ENCODE data around the gene SLIT3.
A peak's percentile ranks its signal among the peaks of the same experiment; 100 is the strongest.

The SLIT3 gene

GRCh38 chr5:168659286-168659847 is 641.6 kb downstream of the SLIT3 start:
- peak; percentile 2 for DNase-seq (ENCODE audit: low read depth)
- TF ChIP-seq CTCF (IDR thresholded peaks at IDR 0.05; ENCODE audit: control insufficient read depth, extremely low read depth, insufficient read depth) = no peak
- no peak overlapping the region for H3K4me3 ChIP-seq (ENCODE audit: low read depth, low read length)

GRCh38 chr5:168658394-168658793 is 642.5 kb downstream of the SLIT3 start:
- no peak for DNase-seq (ENCODE audit: low read depth)
- TF ChIP-seq CTCF (IDR thresholded peaks at IDR 0.05; ENCODE audit: control insufficient read depth, extremely low read depth, insufficient read depth) = no peak
- H3K4me3 ChIP-seq (ENCODE audit: low read depth, low read length) = no peak overlapping the region

- no peak overlapping the region for H3K4me3 ChIP-seq (ENCODE audit: low read depth, low read length)
- TF ChIP-seq CTCF (IDR thresholded peaks at IDR 0.05; ENCODE audit: control insufficient read depth, extremely low read depth, insufficient read depth) = no peak
- peak; percentile 22 for DNase-seq (ENCODE audit: low read depth)
These were observed 644.3 kb downstream of the SLIT3 start for GRCh38 chr5:168656633-168657032.

- no peak for DNase-seq (ENCODE audit: low read depth)
- TF ChIP-seq CTCF (IDR thresholded peaks at IDR 0.05; ENCODE audit: control insufficient read depth, extremely low read depth, insufficient read depth) = no peak
- H3K4me3 ChIP-seq (ENCODE audit: low read depth, low read length) = no peak overlapping the region
These were observed 645.6 kb downstream of the SLIT3 start for GRCh38 chr5:168655316-168655715.

GRCh38 chr5:168654211-168654721 is 646.7 kb downstream of the SLIT3 start:
- no peak for TF ChIP-seq CTCF (IDR thresholded peaks at IDR 0.05; ENCODE audit: control insufficient read depth, extremely low read depth, insufficient read depth)
- H3K4me3 ChIP-seq (ENCODE audit: low read depth, low read length) = no peak overlapping the region
- DNase-seq (ENCODE audit: low read depth) = no peak

GRCh38 chr5:168653626-168654025 is 647.3 kb downstream of the SLIT3 start:
- H3K4me3 ChIP-seq (ENCODE audit: low read depth, low read length) = no peak overlapping the region
- no peak for DNase-seq (ENCODE audit: low read depth)
- no peak for TF ChIP-seq CTCF (IDR thresholded peaks at IDR 0.05; ENCODE audit: control insufficient read depth, extremely low read depth, insufficient read depth)

- DNase-seq (ENCODE audit: low read depth) = no peak
- no peak for TF ChIP-seq CTCF (IDR thresholded peaks at IDR 0.05; ENCODE audit: control insufficient read depth, extremely low read depth, insufficient read depth)
- no peak overlapping the region for H3K4me3 ChIP-seq (ENCODE audit: low read depth, low read length)
These were observed 649.3 kb downstream of the SLIT3 start for GRCh38 chr5:168651648-168652047.
